Measurements from ENCODE around the gene CORT. TPM values are rescaled to one million over a fixed set of nuclear protein-coding genes. Genes with fewer than 3 reads are reported as not detected.

CORT gene
- total RNA-seq, 2 experiments from 2014 or later = 0.66 TPM; not detected in 1

- ChIA-PET CTCF (ENCODE audit: unreplicated experiment) (no interaction called here), POLR2A (interaction anchor here (1.1 kb wide), 1 partner anchor 19 kb away, joined by 3 read pairs; no protein-coding TSS in a partner anchor)
- Histone ChIP-seq H3K4me1 (ENCODE audit: insufficient read depth, low read length, poor library complexity, severe bottlenecking) (peaks cover 14% of the 10 kb centered on the region), H3K27ac (ENCODE audit: low read depth, low read length, poor library complexity, severe bottlenecking) (no peak overlapping the region), H3K79me2 (ENCODE audit: insufficient read depth, low read depth, low read length) (peaks cover 39% of the 10 kb centered on the region), H3K36me3 (ENCODE audit: insufficient read depth, low read length) (peaks cover under 1% of the 10 kb centered on the region; the same call in 1 of the 2 replicates), H3K4me2 (ENCODE audit: low read length) (no peak overlapping the region), H2AFZ (ENCODE audit: low read length) (no peak overlapping the region), H4K20me1 (ENCODE audit: insufficient read depth, low read length) (no peaks in the 10 kb centered on the region), H3K9me2 (ENCODE audit: insufficient read depth, low read length) (no peaks in the 10 kb centered on the region), H3K4me3 (ENCODE audit: low read depth, low read length, poor library complexity, severe bottlenecking) (no peak overlapping the region), H3K9me3 (ENCODE audit: low read length) (no peaks in the 10 kb centered on the region)
- BruUV-seq (replicated peaks) = no TSS peak
- TF ChIP-seq EZH2phosphoT487 (IDR thresholded peaks at IDR 0.05; ENCODE audit: borderline replicate concordance, low read depth, low read length) = no peak
- no peak for TF ChIP-seq CTCF (conservative IDR thresholded peaks at IDR 0.05; ENCODE audit: low read length)
- DNase-seq (ENCODE audit: low spot score) = no peak
- intact Hi-C loops (cut with micrococcal nuclease; ENCODE audit: unreplicated experiment) = loop anchor here (10.0 kb wide), 1 partner anchor 444 kb away; the partner anchor contains the start of gene UBE4B
Observed at GRCh38 chr1:10479296-10479695, 29.5 kb downstream of the CORT start.

- BruUV-seq (replicated peaks) = no TSS peak
- no peaks in the 10 kb centered on the region for H4K20me1 ChIP-seq (ENCODE audit: insufficient read depth, low read length)
- intact Hi-C loops (cut with micrococcal nuclease; ENCODE audit: unreplicated experiment) = no loop called here
- TF ChIP-seq EZH2phosphoT487 (IDR thresholded peaks at IDR 0.05; ENCODE audit: borderline replicate concordance, low read depth, low read length) (no peak), CTCF (conservative IDR thresholded peaks at IDR 0.05; ENCODE audit: low read length) (no peak)
- no peak overlapping the region for H3K4me2 ChIP-seq (ENCODE audit: low read length)
- H2AFZ ChIP-seq (ENCODE audit: low read length) = no peak overlapping the region
- no peak overlapping the region for H3K27ac ChIP-seq (ENCODE audit: low read depth, low read length, poor library complexity, severe bottlenecking)
- no peaks in the 10 kb centered on the region for H3K9me3 ChIP-seq (ENCODE audit: low read length)
- POLR2A ChIA-PET = no interaction called here
- no peak overlapping the region for H3K4me3 ChIP-seq (ENCODE audit: low read depth, low read length, poor library complexity, severe bottlenecking)
- CTCF ChIA-PET (ENCODE audit: unreplicated experiment) = no interaction called here
- no peak for DNase-seq (ENCODE audit: low spot score)
- H3K79me2 ChIP-seq (ENCODE audit: insufficient read depth, low read depth, low read length) = peaks cover 46% of the 10 kb centered on the region
- H3K36me3 ChIP-seq (ENCODE audit: insufficient read depth, low read length) = peaks cover 8% of the 10 kb centered on the region
- H3K4me1 ChIP-seq (ENCODE audit: insufficient read depth, low read length, poor library complexity, severe bottlenecking) = peaks cover 10% of the 10 kb centered on the region
- H3K9me2 ChIP-seq (ENCODE audit: insufficient read depth, low read length) = no peaks in the 10 kb centered on the region
Observed at GRCh38 chr1:10480614-10481013, 30.8 kb downstream of the CORT start.

- CTCF ChIA-PET (ENCODE audit: unreplicated experiment) = interaction anchor here (0.7 kb wide), 1 partner anchor 40 kb away, joined by 3 read pairs; no protein-coding TSS in a partner anchor
- H3K9me2 ChIP-seq (ENCODE audit: insufficient read depth, low read length) = no peaks in the 10 kb centered on the region
- intact Hi-C loops (cut with micrococcal nuclease; ENCODE audit: unreplicated experiment) = no loop called here
- H4K20me1 ChIP-seq (ENCODE audit: insufficient read depth, low read length) = no peaks in the 10 kb centered on the region
- no peaks in the 10 kb centered on the region for H3K4me1 ChIP-seq (ENCODE audit: insufficient read depth, low read length, poor library complexity, severe bottlenecking)
- peaks cover 29% of the 10 kb centered on the region; the same call in 1 of the 2 replicates for H3K79me2 ChIP-seq (ENCODE audit: insufficient read depth, low read depth, low read length)
- no peak overlapping the region for H3K4me3 ChIP-seq (ENCODE audit: low read depth, low read length, poor library complexity, severe bottlenecking)
- POLR2A ChIA-PET = no interaction called here
- no peak overlapping the region for H3K27ac ChIP-seq (ENCODE audit: low read depth, low read length, poor library complexity, severe bottlenecking)
- no peak overlapping the region for H2AFZ ChIP-seq (ENCODE audit: low read length)
- no peak overlapping the region for H3K4me2 ChIP-seq (ENCODE audit: low read length)
- BruUV-seq (replicated peaks) = no TSS peak
- H3K9me3 ChIP-seq (ENCODE audit: low read length) = no peaks in the 10 kb centered on the region
- no peak for TF ChIP-seq EZH2phosphoT487 (IDR thresholded peaks at IDR 0.05; ENCODE audit: borderline replicate concordance, low read depth, low read length)
- no peak for TF ChIP-seq CTCF (conservative IDR thresholded peaks at IDR 0.05; ENCODE audit: low read length)
- no peak for DNase-seq (ENCODE audit: low spot score)
- H3K36me3 ChIP-seq (ENCODE audit: insufficient read depth, low read length) = peaks cover 13% of the 10 kb centered on the region
Observed at GRCh38 chr1:10484521-10484920, 34.7 kb downstream of the CORT start.

Data from OCI-LY7 (cell line).